Left ventricle myocardium inferior (tissue), 1 donor: ENCODE data around the gene HVCN1. TPM values are rescaled to one million over a fixed set of nuclear protein-coding genes. Genes with fewer than 3 reads are reported as not detected.
A peak's percentile ranks its signal among the peaks of the same experiment; 100 is the strongest.

ENCODE experiments used
- DNase-seq: peaks from one replicate; pipeline ENCODE4 v3.0.0-alpha.2; 2020
- H3K27ac ChIP-seq: fragments of 200-600 bp; replicated peaks from 2 replicates; pipeline ENCODE4 v1.8.0; 2021
- H3K27me3 ChIP-seq: fragments of 200-600 bp; 2 replicates; pipeline ENCODE4 v1.8.0; 2021; ENCODE audit warnings: low read depth
- H3K36me3 ChIP-seq: fragments of 200-600 bp; 2 replicates; pipeline ENCODE4 v1.8.0; 2021
- H3K4me1 ChIP-seq: fragments of 200-600 bp; 2 replicates; pipeline ENCODE4 v1.8.0; 2021
- H3K4me3 ChIP-seq: fragments of 200-600 bp; 2 replicates; pipeline ENCODE4 v1.8.0; 2021; ENCODE audit warnings: mild to moderate bottlenecking, moderate library complexity
- H3K9me3 ChIP-seq: fragments of 200-600 bp; replicated peaks from 2 replicates; pipeline ENCODE4 v1.8.0; 2021
- CTCF ChIP-seq: fragments of 200-600 bp; IDR thresholded peaks from 2 replicates; pipeline ENCODE4 v1.8.0; 2021; ENCODE audit warnings: antibody characterized with exemption, mild to moderate bottlenecking, borderline replicate concordance
- intact Hi-C: fragments of 100-400 bp; cut with micrococcal nuclease; formaldehyde crosslinking; loops from one replicate; pipeline ENCODE4 v1.11.0; 2022
- total RNA-seq: library from RNA; stranded (reverse); fragmentation: NEBNext Ultra II Directional; extraction: Animal tissue kit (Norgen Biotek cat#: 25700); gene quantifications from one replicate; pipeline ENCODE4 v1.2.1, GENCODE V29; 2021
- donor health status: DM: no; HTN: yes; CAD: no; lungs with severe emphysema.

Gene HVCN1
- total RNA-seq, 1 donor from 2014 or later = 11.5 TPM

GRCh38 chr12:110677982-110678381 lies 10.9 kb downstream of the HVCN1 start:
- intact Hi-C loops = no loop called here
- peaks cover 33% of the 10 kb centered on the region for H3K4me1 ChIP-seq
- H3K9me3 ChIP-seq = peaks cover 9% of the 10 kb centered on the region
- H3K4me3 ChIP-seq = peak overlapping the region; percentile 28
- H3K36me3 ChIP-seq = peaks cover 23% of the 10 kb centered on the region
- DNase-seq = no peak
- peak overlapping the region; percentile 86 for H3K27ac ChIP-seq
- no peaks in the 10 kb centered on the region for H3K27me3 ChIP-seq
- TF ChIP-seq CTCF = no peak

DNA sequence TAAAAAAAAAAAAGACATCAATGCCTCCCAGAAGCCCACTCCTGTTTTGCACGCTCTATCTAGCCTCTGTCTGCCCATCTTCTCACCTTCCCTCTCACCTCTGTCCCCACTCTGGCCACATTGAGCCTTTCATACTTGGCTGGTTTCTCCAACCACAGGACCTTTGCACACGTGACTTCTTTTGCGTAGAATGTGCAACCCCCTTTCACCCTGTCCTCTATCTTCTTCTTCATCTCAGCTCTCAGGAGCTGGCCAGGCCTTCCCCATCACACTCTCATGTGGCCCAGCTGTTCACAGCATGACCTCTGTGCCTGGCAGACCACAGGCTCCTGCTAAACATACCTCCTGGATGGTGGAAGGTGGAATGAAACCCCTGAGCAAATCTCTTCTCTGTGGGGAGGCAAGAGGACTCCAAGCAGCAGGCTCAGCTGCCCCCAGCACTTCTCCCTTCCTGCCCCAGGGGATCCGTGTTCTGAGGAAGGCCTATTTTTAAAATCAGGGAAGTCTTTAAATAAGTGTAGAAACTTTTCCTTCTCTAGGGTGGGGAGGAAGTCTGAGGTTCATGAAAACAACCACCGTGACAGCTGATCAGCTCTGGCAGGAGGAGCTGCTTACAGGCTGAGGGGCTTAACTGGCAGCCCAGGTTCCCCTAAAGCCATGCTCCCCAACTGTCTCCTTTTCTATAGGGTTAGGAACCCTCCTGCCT lies 11.6 kb downstream of the HVCN1 start:
- Histone ChIP-seq H3K27ac (peak overlapping the region; percentile 86), H3K36me3 (peaks cover 17% of the 10 kb centered on the region), H3K9me3 (peaks cover 9% of the 10 kb centered on the region), H3K27me3 (no peaks in the 10 kb centered on the region), H3K4me1 (peaks cover 33% of the 10 kb centered on the region), H3K4me3 (peak overlapping the region; percentile 28)
- TF ChIP-seq CTCF = no peak
- DNase-seq = no peak
- intact Hi-C loops = no loop called here

DNA sequence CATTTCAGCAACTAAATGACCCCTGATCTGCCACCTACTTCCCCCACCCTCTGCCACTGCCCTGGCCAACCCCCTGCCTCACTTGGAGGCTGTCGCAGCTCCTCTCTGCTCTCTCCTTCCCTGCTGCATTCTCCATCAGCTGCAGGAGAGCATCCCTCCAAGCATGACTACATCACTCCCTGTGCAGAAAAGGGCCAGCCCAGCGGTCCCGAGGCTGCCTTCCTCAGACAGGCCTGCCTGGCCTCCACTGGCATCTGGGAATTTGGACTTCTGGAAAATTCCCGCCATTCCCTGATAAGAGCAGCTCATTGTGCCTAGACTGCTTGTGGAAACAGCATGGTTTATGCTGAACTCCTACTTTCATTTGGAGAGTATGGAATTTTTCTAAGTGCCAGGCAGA lies 12.7 kb downstream of the HVCN1 start:
- DNase-seq = no peak
- Histone ChIP-seq H3K27me3 (no peaks in the 10 kb centered on the region), H3K9me3 (peaks cover 9% of the 10 kb centered on the region), H3K27ac (peak overlapping the region; percentile 86), H3K4me1 (peaks cover 33% of the 10 kb centered on the region), H3K36me3 (peaks cover 16% of the 10 kb centered on the region), H3K4me3 (no peak overlapping the region)
- intact Hi-C loops = no loop called here
- TF ChIP-seq CTCF = no peak

DNA sequence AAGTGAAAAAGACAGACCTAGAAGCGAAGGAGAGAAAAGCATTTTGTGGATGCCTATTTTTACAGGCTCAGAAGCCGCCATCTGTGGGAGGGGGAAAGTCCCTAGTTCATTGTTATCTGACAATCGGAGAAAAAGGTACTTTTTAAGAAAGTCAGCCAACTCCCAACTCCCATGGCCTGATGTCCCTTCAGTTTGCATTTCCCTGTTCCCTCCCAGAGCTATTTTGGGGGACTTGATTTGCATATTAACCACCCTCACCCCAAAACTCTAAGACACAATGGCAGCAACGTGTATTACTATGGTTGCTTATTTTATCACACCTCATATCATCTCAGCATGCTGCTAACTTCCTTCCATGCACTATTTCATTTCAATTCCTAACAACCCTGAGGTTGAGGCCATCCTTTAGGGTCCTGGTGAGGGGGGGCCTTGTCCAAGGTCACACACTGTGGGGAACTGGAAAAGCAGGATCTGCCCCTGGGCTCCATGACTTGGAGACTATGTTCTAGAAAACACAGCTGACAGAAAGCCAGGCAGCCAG lies 18.7 kb downstream of the HVCN1 start:
- Histone ChIP-seq H3K36me3 (peaks cover 36% of the 10 kb centered on the region), H3K4me3 (no peak overlapping the region), H3K4me1 (peaks cover 2% of the 10 kb centered on the region), H3K27me3 (no peaks in the 10 kb centered on the region), H3K9me3 (peaks cover 26% of the 10 kb centered on the region), H3K27ac (no peak overlapping the region)
- TF ChIP-seq CTCF = no peak
- intact Hi-C loops = no loop called here
- no peak for DNase-seq

GRCh38 chr12:110669193-110669502 lies 19.8 kb downstream of the HVCN1 start:
- no peak for TF ChIP-seq CTCF
- intact Hi-C loops = no loop called here
- DNase-seq = no peak
- H3K27me3 ChIP-seq = no peaks in the 10 kb centered on the region
- no peak overlapping the region for H3K27ac ChIP-seq
- H3K36me3 ChIP-seq = peaks cover 41% of the 10 kb centered on the region
- peaks cover 2% of the 10 kb centered on the region for H3K4me1 ChIP-seq
- H3K4me3 ChIP-seq = no peak overlapping the region
- H3K9me3 ChIP-seq = peaks cover 29% of the 10 kb centered on the region
